H9 (cell line): ENCODE data around the gene DNAI1. TPM values are rescaled to one million over a fixed set of nuclear protein-coding genes. Genes with fewer than 3 reads are reported as not detected.

Experiments
- DNase-seq: peaks from one replicate; pipeline ENCODE4 v3.0.0-alpha.2; 2017
- H2AFZ ChIP-seq: one replicate; pipeline ENCODE4 v1.6.1; 2013; ENCODE audit warnings: mild to moderate bottlenecking, low read length, control low read depth, moderate library complexity
- H2AK5ac ChIP-seq: 2 replicates; pipeline ENCODE4 v1.6.1; 2013; ENCODE audit warnings: low read length, control low read depth, mixed read lengths; ENCODE audit not compliant: insufficient read length
- H2BK120ac ChIP-seq: one replicate; pipeline ENCODE4 v1.6.1; 2013; ENCODE audit warnings: low read depth, mild to moderate bottlenecking, low read length, control low read depth, inconsistent platforms; ENCODE audit not compliant: poor library complexity, severe bottlenecking
- H2BK12ac ChIP-seq: 2 replicates; pipeline ENCODE4 v1.6.1; 2013; ENCODE audit warnings: low read length, control low read depth, mixed read lengths, low read depth; ENCODE audit not compliant: insufficient read length
- H2BK15ac ChIP-seq: 2 replicates; pipeline ENCODE4 v1.6.1; 2013; ENCODE audit warnings: low read depth, low read length, control low read depth
- H2BK20ac ChIP-seq: one replicate; pipeline ENCODE4 v1.6.1; 2013; ENCODE audit warnings: low read depth, mild to moderate bottlenecking, low read length, control low read depth, inconsistent platforms; ENCODE audit not compliant: poor library complexity, severe bottlenecking
- H2BK5ac ChIP-seq: 2 replicates; pipeline ENCODE4 v1.6.1; 2013; ENCODE audit warnings: low read length, control low read depth, mixed read lengths; ENCODE audit not compliant: insufficient read length
- H3K14ac ChIP-seq: 2 replicates; pipeline ENCODE4 v1.6.1; 2013; ENCODE audit warnings: low read length, control low read depth; ENCODE audit not compliant: insufficient read depth
- H3K18ac ChIP-seq: 2 replicates; pipeline ENCODE4 v1.6.1; 2013; ENCODE audit warnings: low read depth, mild to moderate bottlenecking, mixed read lengths, low read length, control low read depth; ENCODE audit not compliant: insufficient read length
- H3K23ac ChIP-seq: 2 replicates; pipeline ENCODE4 v1.6.1; 2013; ENCODE audit warnings: low read length, control low read depth, mixed read lengths, low read depth; ENCODE audit not compliant: insufficient read length
- H3K23me2 ChIP-seq: 2 replicates; pipeline ENCODE4 v1.6.1; 2013; ENCODE audit warnings: low read depth, mild to moderate bottlenecking, mixed read lengths, low read length, control low read depth; ENCODE audit not compliant: insufficient read length, poor library complexity, severe bottlenecking
- H3K27ac ChIP-seq: 2 replicates; pipeline ENCODE4 v1.5.1; 2013; ENCODE audit warnings: low read length, control low read depth, mixed read lengths, low read depth; ENCODE audit not compliant: insufficient read length
- H3K27me3 ChIP-seq: 2 replicates; pipeline ENCODE4 v1.6.1; 2013; ENCODE audit warnings: low read length, control low read depth, inconsistent platforms; ENCODE audit not compliant: insufficient read depth
- H3K4ac ChIP-seq: 2 replicates; pipeline ENCODE4 v1.6.1; 2013; ENCODE audit warnings: low read depth, mild to moderate bottlenecking, control low read depth, inconsistent platforms, low read length, moderate library complexity
- H3K4me1 ChIP-seq: 2 replicates; pipeline ENCODE4 v1.6.1; 2013; ENCODE audit warnings: low read length, control low read depth, inconsistent platforms; ENCODE audit not compliant: insufficient read depth
- H3K4me2 ChIP-seq: 2 replicates; pipeline ENCODE4 v1.6.1; 2013; ENCODE audit warnings: low read length, control low read depth, mixed read lengths; ENCODE audit not compliant: insufficient read length, insufficient read depth
- H3K56ac ChIP-seq: 2 replicates; pipeline ENCODE4 v1.6.1; 2013; ENCODE audit warnings: low read depth, mild to moderate bottlenecking, mixed read lengths, low read length, control low read depth; ENCODE audit not compliant: insufficient read length
- H3K79me1 ChIP-seq: 2 replicates; pipeline ENCODE4 v1.6.1; 2013; ENCODE audit warnings: low read depth, mild to moderate bottlenecking, moderate library complexity, low read length, control low read depth, inconsistent platforms; ENCODE audit not compliant: insufficient read depth, poor library complexity, severe bottlenecking
- H3K79me2 ChIP-seq: 2 replicates; pipeline ENCODE4 v1.6.1; 2013; ENCODE audit warnings: low read length, control low read depth, inconsistent platforms; ENCODE audit not compliant: insufficient read depth
- H3K9ac ChIP-seq: 2 replicates; pipeline ENCODE4 v1.6.1; 2013; ENCODE audit warnings: low read length, control low read depth, mixed read lengths; ENCODE audit not compliant: insufficient read length; ENCODE audit errors: extremely low read depth
- H3K9me3 ChIP-seq: one replicate; pipeline ENCODE4 v1.6.1; 2013; ENCODE audit warnings: low read depth, low read length, inconsistent platforms; ENCODE audit not compliant: control insufficient read depth
- H3T11ph ChIP-seq: one replicate; pipeline ENCODE4 v1.6.1; 2013; ENCODE audit warnings: mild to moderate bottlenecking, low read length, control low read depth, inconsistent platforms
- H4K20me1 ChIP-seq: one replicate; pipeline ENCODE4 v1.6.1; 2013; ENCODE audit not compliant: control insufficient read depth, insufficient read length, insufficient read depth
- H4K5ac ChIP-seq: 2 replicates; pipeline ENCODE4 v1.6.1; 2013; ENCODE audit warnings: low read depth, mild to moderate bottlenecking, mixed read lengths, low read length, control low read depth; ENCODE audit not compliant: insufficient read length
- H4K8ac ChIP-seq: replicated peaks from 2 replicates; pipeline ENCODE4 v1.6.1; 2013; ENCODE audit warnings: low read length, control low read depth, mixed read lengths, low read depth; ENCODE audit not compliant: insufficient read length
- H4K91ac ChIP-seq: 2 replicates; pipeline ENCODE4 v1.6.1; 2013; ENCODE audit warnings: low read depth, mild to moderate bottlenecking, moderate library complexity, mixed read lengths, low read length, control low read depth; ENCODE audit not compliant: insufficient read length
- H3K27ac Mint-ChIP-seq, 3 experiments: 2 replicates in 2 of 3; 3 replicates in 1 of 3; pipeline ENCODE4 v1.8.0; 2020 to 2021; ENCODE audit warnings: mixed read lengths in 3 of 3, mild to moderate bottlenecking in 1 of 3, moderate library complexity in 1 of 3
- H3K27me3 Mint-ChIP-seq: 2 replicates; pipeline ENCODE4 v1.8.0; 2021; ENCODE audit warnings: low read depth, mild to moderate bottlenecking, moderate library complexity, mixed read lengths
- H3K36me3 Mint-ChIP-seq, 3 experiments: 2 replicates in 2 of 3; 3 replicates in 1 of 3; pipeline ENCODE4 v1.8.0; 2020 to 2021; ENCODE audit warnings: low read depth in 3 of 3, mixed read lengths in 3 of 3; ENCODE audit not compliant: insufficient read depth in 1 of 3
- H3K4me1 Mint-ChIP-seq, 2 experiments: 2 replicates each; pipeline ENCODE4 v1.8.0; 2020; ENCODE audit warnings: mixed read lengths in 2 of 2
- H3K4me3 Mint-ChIP-seq, 2 experiments: 2 replicates in 1 of 2; 3 replicates in 1 of 2; pipeline ENCODE4 v1.8.0; 2020 to 2021; ENCODE audit warnings: mild to moderate bottlenecking in 2 of 2, mixed read lengths in 2 of 2, moderate library complexity in 1 of 2
- H3K9me3 Mint-ChIP-seq, 2 experiments: 2 replicates in 1 of 2; 3 replicates in 1 of 2; pipeline ENCODE4 v1.8.0; 2020; ENCODE audit warnings: mild to moderate bottlenecking in 2 of 2, mixed read lengths in 2 of 2, moderate library complexity in 1 of 2
- CTCF ChIP-seq: fragments of 200-600 bp; sonication (generic); conservative IDR thresholded peaks from 3 replicates; pipeline ENCODE4 v1.8.0; 2021; ENCODE audit warnings: antibody characterized with exemption, mild to moderate bottlenecking
- WGBS: extraction: QIAGEN DNeasy Blood & Tissue Kit; methylation state at CpG from one replicate; pipeline ENCODE4 v1.1.7; 2013; ENCODE audit warnings: missing lambda C conversion rate, low lambda C conversion rate, mixed read lengths; ENCODE audit not compliant: insufficient read length; ENCODE audit errors: extremely low coverage; 5-methylcytosine and 5-hydroxymethylcytosine counted together
- total RNA-seq: library from RNA; stranded (reverse); gene quantifications from 2 replicates; pipeline ENCODE4 v1.2.1, GENCODE V29; 2021

DNAI1 gene
- total RNA-seq, 1 experiment from 2014 or later, result 0.22 TPM

DNA sequence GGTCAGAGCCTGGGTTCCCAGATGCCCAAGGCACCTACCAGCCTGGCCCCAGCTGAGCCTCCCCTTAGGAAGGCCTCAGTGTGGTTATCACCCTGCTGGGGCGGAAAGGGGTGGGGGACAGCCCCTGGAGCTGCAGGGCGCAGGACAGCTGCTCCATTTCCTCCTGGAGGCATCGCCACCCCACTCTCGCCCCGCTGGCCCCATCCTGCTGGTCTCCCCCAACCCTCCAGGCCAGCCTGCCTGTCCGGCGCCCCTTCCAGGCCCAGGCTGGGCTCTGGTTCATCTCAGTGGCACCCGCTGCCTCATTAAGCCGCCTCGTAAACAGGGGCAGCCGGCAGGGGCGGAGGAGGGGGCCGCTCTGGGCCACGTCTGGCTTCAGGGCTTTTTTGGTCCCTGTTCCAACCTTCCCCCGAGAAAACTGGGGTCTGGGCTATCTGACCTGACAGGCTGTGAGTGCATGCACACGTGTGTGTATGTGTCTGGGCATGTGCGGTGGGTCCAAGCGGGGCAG, 95.0 kb downstream of the DNAI1 start:
- Histone ChIP-seq H3K79me2 (no peaks in the 10 kb centered on the region), H3K4me1 (peaks cover 5% of the 10 kb centered on the region; the same call in 1 of the 2 replicates), H3K27ac (no peak overlapping the region), H3K23me2 (no peaks in the 10 kb centered on the region), H4K20me1 (no peaks in the 10 kb centered on the region), H3K9ac (no peak overlapping the region), H4K5ac (no peak overlapping the region), H2AFZ (no peak overlapping the region), H2BK15ac (no peak overlapping the region), H3K23ac (no peak overlapping the region), H2BK120ac (no peak overlapping the region), H4K8ac (no peak overlapping the region), H3K79me1 (no peaks in the 10 kb centered on the region), H3K27me3 (no peaks in the 10 kb centered on the region), H2BK12ac (no peak overlapping the region), H3K14ac (no peak overlapping the region; the same call in 1 of the 2 replicates), H3K18ac (no peak overlapping the region), H2BK5ac (no peak overlapping the region), H4K91ac (no peak overlapping the region), H3T11ph (no peak overlapping the region), H3K4me2 (no peak overlapping the region), H2AK5ac (no peak overlapping the region), H2BK20ac (no peak overlapping the region), H3K9me3 (no peaks in the 10 kb centered on the region), H3K56ac (no peak overlapping the region), H3K4ac (no peak overlapping the region)
- no peak for TF ChIP-seq CTCF
- Mint-ChIP-seq H3K9me3 (no peaks in the 10 kb centered on the region; a peak in 1 of 5 replicates), H3K27me3 (peaks cover 4% of the 10 kb centered on the region; the same call in 1 of the 2 replicates), H3K4me3 (no peak overlapping the region), H3K27ac (no peak overlapping the region), H3K4me1 (peaks cover 21 to 29% of the 10 kb centered on the region in 2 experiments), H3K36me3 (no peaks in the 10 kb centered on the region)
- no peak for DNase-seq
- no CpG with 5 or more reads among the region's 18 CpGs for WGBS
